GM12878 (cell line): ENCODE results near the gene TBX10. TPM values are rescaled to one million over a fixed set of nuclear protein-coding genes. Genes with fewer than 3 reads are reported as not detected.
A peak's percentile ranks its signal among the peaks of the same experiment; 100 is the strongest.

Experiments
- BCL11A ChIP-seq: IDR thresholded peaks from 2 replicates; pipeline ENCODE4 v1.6.1; 2011; ENCODE audit warnings: low read depth, low read length
- BCLAF1 ChIP-seq: fragments of 450-650 bp; IDR thresholded peaks from 2 replicates; pipeline ENCODE4 v1.6.1; 2017; ENCODE audit warnings: antibody characterized with exemption, mild to moderate bottlenecking, moderate library complexity
- CEBPZ ChIP-seq: fragments of 150-350 bp; IDR thresholded peaks from 2 replicates; pipeline ENCODE4 v1.6.1; 2016; ENCODE audit warnings: low read depth, low read length
- CHD1 ChIP-seq: IDR thresholded peaks from 2 replicates; pipeline ENCODE4 v1.6.1; 2012; ENCODE audit warnings: low read depth, low read length, improper control_type of control experiment
- EED ChIP-seq: sonication (generic); IDR thresholded peaks from 2 replicates; pipeline ENCODE4 v1.6.1; 2016; ENCODE audit warnings: antibody characterized with exemption, low read depth
- ELK1 ChIP-seq: IDR thresholded peaks from 2 replicates; pipeline ENCODE4 v1.6.1; 2012; ENCODE audit warnings: low read depth, low read length, improper control_type of control experiment
- ESRRA ChIP-seq: IDR thresholded peaks from 2 replicates; pipeline ENCODE4 v1.6.1; 2012; ENCODE audit warnings: mild to moderate bottlenecking, low read length, improper control_type of control experiment
- ETV6 ChIP-seq, 2 experiments: fragments of 450-650 bp in 1 of 2; IDR thresholded peaks in 1 of 2; conservative IDR thresholded peaks in 1 of 2; 2 replicates each; pipeline ENCODE4 v1.6.1; 2014; ENCODE audit warnings: antibody characterized with exemption in 1 of 2, borderline replicate concordance in 1 of 2, low read depth in 1 of 2, mild to moderate bottlenecking in 1 of 2, moderate library complexity in 1 of 2
- IKZF1 ChIP-seq: fragments of 450-650 bp; conservative IDR thresholded peaks from 2 replicates; pipeline ENCODE4 v1.6.1; 2017; ENCODE audit warnings: antibody characterized with exemption, mild to moderate bottlenecking
- KAT2A ChIP-seq: conservative IDR thresholded peaks from 2 replicates; pipeline ENCODE4 v1.6.1; 2011; ENCODE audit warnings: low read depth, low read length; ENCODE audit not compliant: control insufficient read depth
- KDM1A ChIP-seq: fragments of 200-600 bp; sonication (generic); IDR thresholded peaks from 2 replicates; pipeline ENCODE4 v1.6.1; 2016; ENCODE audit warnings: borderline replicate concordance
- MAX ChIP-seq: IDR thresholded peaks from 2 replicates; pipeline ENCODE4 v1.6.1; 2012; ENCODE audit warnings: low read depth, low read length, improper control_type of control experiment
- MEF2B ChIP-seq: fragments of 450-650 bp; IDR thresholded peaks from 2 replicates; pipeline ENCODE4 v1.6.1; 2018; ENCODE audit warnings: mild to moderate bottlenecking, moderate library complexity; ENCODE audit not compliant: partially characterized antibody, poor library complexity, severe bottlenecking
- NR2C1 ChIP-seq: fragments of 450-650 bp; IDR thresholded peaks from 2 replicates; pipeline ENCODE4 v1.6.1; 2017; ENCODE audit warnings: antibody characterized with exemption, mild to moderate bottlenecking, moderate library complexity
- NR2C2 ChIP-seq: IDR thresholded peaks from 2 replicates; pipeline ENCODE4 v1.6.1; 2011; ENCODE audit warnings: borderline replicate concordance, low read depth; ENCODE audit not compliant: control insufficient read depth, insufficient read length
- PML ChIP-seq: IDR thresholded peaks from 2 replicates; pipeline ENCODE4 v1.6.1; 2012; ENCODE audit warnings: low read length, inconsistent platforms
- TARDBP ChIP-seq: IDR thresholded peaks from 2 replicates; pipeline ENCODE4 v1.6.1; 2016; ENCODE audit warnings: borderline replicate concordance
- TCF7 ChIP-seq: IDR thresholded peaks from 2 replicates; pipeline ENCODE4 v1.6.1; 2014; ENCODE audit warnings: antibody characterized with exemption, borderline replicate concordance
- YBX1 ChIP-seq: fragments of 450-650 bp; IDR thresholded peaks from 2 replicates; pipeline ENCODE4 v1.6.1; 2016; ENCODE audit warnings: antibody characterized with exemption
- YY1 ChIP-seq: IDR thresholded peaks from 2 replicates; pipeline ENCODE4 v1.6.1; 2011; ENCODE audit warnings: low read depth, mild to moderate bottlenecking, low read length
- ZNF24 ChIP-seq: fragments of 450-650 bp; IDR thresholded peaks from 2 replicates; pipeline ENCODE4 v1.6.1; 2017; ENCODE audit warnings: antibody characterized with exemption, mild to moderate bottlenecking
- ZNF274 ChIP-seq: IDR thresholded peaks from one replicate; pipeline ENCODE4 v1.8.0; 2011; ENCODE audit not compliant: insufficient read length, insufficient read depth
- ZNF384 ChIP-seq: IDR thresholded peaks from 2 replicates; pipeline ENCODE4 v1.6.1; 2012; ENCODE audit warnings: low read depth, mild to moderate bottlenecking, low read length, improper control_type of control experiment, borderline replicate concordance
- polyA plus RNA-seq, 11 experiments: library from polyadenylated mRNA; depleted of rRNA in 4 of 11; unstranded in 6 of 11; stranded (reverse) in 5 of 11; fragments of >200 nt; fragmentation: Nextera tagmentation in 4 of 11; fragmentation: Illumina TruSeq in 1 of 11; extraction: Ambion mirVana in 4 of 11; extraction: Trizol in 1 of 11; gene quantifications; 1 replicate in 1 of 11; 2 replicates in 10 of 11; pipeline versions ENCODE4 v1.2.1 to v1.2.3, GENCODE V29; 2011 to 2016; ENCODE audit warnings: inconsistent platforms in 2 of 11, missing spikeins in 2 of 11, low read depth in 1 of 11
- total RNA-seq, 4 experiments: library from RNA; depleted of rRNA in 3 of 4; stranded (reverse); fragments of >200 nt in 3 of 4; fragmentation: Illumina TruSeq in 1 of 4; extraction: Trizol in 1 of 4; gene quantifications; 2 replicates each; pipeline versions ENCODE4 v1.2.1 to v1.2.3, GENCODE V29; 2013 to 2021
- TF ChIP-seq, protein P1 (sequence below): IDR thresholded peaks from 2 replicates; pipeline ENCODE4 v1.6.1; 2011; ENCODE audit warnings: low read depth, mild to moderate bottlenecking, low read length, moderate library complexity, borderline replicate concordance; ENCODE audit errors: extremely low read depth

The TBX10 gene
- total and polyA plus RNA-seq, 10 of the 15 experiments (the other 5 are each of a cell fraction or from before 2014, with no cell fraction given), result 0.10 to 0.44 (median 0.20) TPM; not detected in 4

DNA sequence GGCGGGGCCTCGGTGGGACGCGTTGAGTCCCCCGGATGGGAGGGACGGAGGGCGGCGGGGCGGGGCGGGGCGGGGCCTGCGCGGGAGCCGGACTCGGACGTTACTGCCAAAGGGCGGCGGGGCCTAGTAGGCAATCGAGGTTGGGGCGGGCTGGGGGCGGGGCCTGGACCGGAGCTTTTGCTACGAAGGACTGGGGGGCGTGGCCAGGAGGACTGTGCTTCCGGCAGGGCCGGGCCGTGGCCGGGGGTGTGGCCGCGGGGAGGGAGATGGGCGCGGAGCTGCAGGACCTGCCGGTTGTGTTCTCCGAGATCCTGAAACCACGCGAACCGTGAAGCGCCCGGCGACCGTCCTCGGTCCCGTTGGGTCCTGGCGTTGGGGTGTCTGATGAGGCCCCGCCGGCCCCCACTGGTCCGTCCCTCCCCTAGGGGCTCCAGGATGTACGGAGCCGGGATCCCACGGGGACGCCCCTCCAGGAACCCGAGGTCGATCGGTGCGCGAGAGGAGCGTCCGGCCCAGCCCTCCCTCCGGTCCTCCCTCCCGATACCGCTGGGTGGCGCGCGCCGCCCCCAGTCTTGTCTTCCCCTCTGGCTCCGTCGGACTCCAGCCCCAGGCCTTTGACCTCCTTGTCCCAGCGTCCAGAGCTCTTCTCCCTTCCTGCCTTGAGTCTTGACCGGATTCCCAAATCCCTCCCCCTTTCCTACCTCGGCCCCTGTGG, 9.2 kb downstream of the TBX10 start (continued):
- TF ChIP-seq ZNF274 (no peak), YY1 (peak; percentile 55; the same call in 1 of the 2 replicates), KAT2A (no peak), ESRRA (no peak), MAX (no peak), ZNF384 (no peak), PML (no peak), TCF7 (no peak), KDM1A (no peak), YBX1 (no peak), BCLAF1 (no peak), IKZF1 (peak; percentile 80), CHD1 (no peak), ETV6 (conservative IDR thresholded peaks at IDR 0.05 in 1 of 2, IDR thresholded peaks at IDR 0.05 in 1 of 2; ENCODE audit: borderline replicate concordance in 1 of 2, low read depth in 1 of 2) (no peak), ZNF24 (no peak), TARDBP (no peak), NR2C2 (no peak), BCL11A (no peak), NR2C1 (no peak), EED (peak; percentile 31; the same call in 1 of the 2 replicates), ELK1 (no peak; the same call in 1 of the 2 replicates), MEF2B (no peak), CEBPZ (no peak)
- TF ChIP-seq, protein P1, sequence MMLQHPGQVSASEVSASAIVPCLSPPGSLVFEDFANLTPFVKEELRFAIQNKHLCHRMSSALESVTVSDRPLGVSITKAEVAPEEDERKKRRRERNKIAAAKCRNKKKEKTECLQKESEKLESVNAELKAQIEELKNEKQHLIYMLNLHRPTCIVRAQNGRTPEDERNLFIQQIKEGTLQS, result no peak
